Ishikawa (cell line): ENCODE data around the gene SIX5.

Experiments used
- CEBPB ChIP-seq: IDR thresholded peaks from 2 replicates; pipeline ENCODE4 v1.6.1; 2012
- CREB1 ChIP-seq: IDR thresholded peaks from 2 replicates; pipeline ENCODE4 v1.6.1; 2012; ENCODE audit warnings: low read depth
- EGR1 ChIP-seq: IDR thresholded peaks from 2 replicates; pipeline ENCODE4 v1.6.1; 2012
- EP300 ChIP-seq: IDR thresholded peaks from 2 replicates; pipeline ENCODE4 v1.6.1; 2012; ENCODE audit warnings: borderline replicate concordance
- FOXM1 ChIP-seq: IDR thresholded peaks from 2 replicates; pipeline ENCODE4 v1.6.1; 2012; ENCODE audit warnings: low read depth, borderline replicate concordance
- MAX ChIP-seq: IDR thresholded peaks from 2 replicates; pipeline ENCODE4 v1.6.1; 2012
- NFIC ChIP-seq: IDR thresholded peaks from 2 replicates; pipeline ENCODE4 v1.6.1; 2012
- RAD21 ChIP-seq: IDR thresholded peaks from 2 replicates; pipeline ENCODE4 v1.6.1; 2012; ENCODE audit warnings: low read depth
- REST ChIP-seq: IDR thresholded peaks from 2 replicates; pipeline ENCODE4 v1.6.1; 2012; ENCODE audit warnings: low read depth, mild to moderate bottlenecking
- TAF1 ChIP-seq: IDR thresholded peaks from 2 replicates; pipeline ENCODE4 v1.6.1; 2012; ENCODE audit warnings: low read depth, mild to moderate bottlenecking
- TCF12 ChIP-seq: IDR thresholded peaks from 2 replicates; pipeline ENCODE4 v1.6.1; 2012; ENCODE audit warnings: low read depth
- TEAD4 ChIP-seq: IDR thresholded peaks from 2 replicates; pipeline ENCODE4 v1.6.1; 2012
- USF1 ChIP-seq: IDR thresholded peaks from 2 replicates; pipeline ENCODE4 v1.6.1; 2012
- YY1 ChIP-seq: IDR thresholded peaks from 2 replicates; pipeline ENCODE4 v1.6.1; 2012; ENCODE audit warnings: low read depth
- ZBTB7A ChIP-seq: IDR thresholded peaks from 2 replicates; pipeline ENCODE4 v1.6.1; 2012; ENCODE audit warnings: low read depth

The SIX5 gene

DNA sequence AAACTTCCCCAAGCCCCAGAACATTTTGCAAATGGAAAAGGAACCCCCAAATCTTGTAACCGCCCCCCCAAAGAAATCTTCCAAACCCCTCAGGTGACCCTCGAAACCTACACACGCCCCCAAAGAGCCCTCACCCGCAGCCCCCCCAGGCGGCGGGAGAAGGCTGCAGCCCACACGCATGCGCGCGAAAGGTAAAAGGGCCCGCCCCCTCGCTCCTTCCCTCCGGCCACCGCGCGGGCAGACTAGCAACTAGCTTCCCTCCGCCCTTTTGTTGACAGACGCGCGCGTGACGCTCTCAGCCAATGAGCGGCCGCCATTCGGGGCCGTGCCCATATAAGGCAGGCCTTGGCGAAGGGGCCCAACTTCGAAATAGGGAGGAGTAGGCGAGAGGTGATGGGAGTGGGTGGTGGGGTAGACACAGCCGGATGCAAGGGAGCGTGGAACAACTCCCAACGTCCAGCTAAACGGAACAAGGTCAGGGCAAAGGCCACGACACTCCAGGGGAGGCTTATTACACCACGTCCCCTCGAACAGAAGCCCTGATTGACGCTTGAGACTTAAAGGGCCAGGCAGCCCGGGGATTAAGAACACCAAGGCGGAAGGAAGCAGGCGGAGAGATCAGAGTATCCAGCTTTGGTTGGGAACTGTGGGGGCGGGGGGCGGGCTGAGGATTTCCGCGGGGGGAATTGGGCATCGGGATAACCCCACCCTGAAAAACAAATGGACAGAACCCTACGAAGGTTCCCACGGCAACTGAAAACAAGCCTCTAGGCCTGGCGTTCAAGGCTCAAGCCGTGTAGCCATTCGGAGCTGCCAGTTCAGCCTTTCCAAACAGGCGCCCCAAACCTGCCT lies 51.7 kb downstream of the SIX5 start:
- peak; percentile 13; the same call in 1 of the 2 replicates for TF ChIP-seq TEAD4
- 0 out of 2 replicates have a peak, but pooled peaks have one; percentile 20 for TF ChIP-seq TCF12
- TF ChIP-seq NFIC = no peak
- peak; percentile 9; the same call in 1 of the 2 replicates for TF ChIP-seq RAD21
- peak; percentile 74; the same call in 1 of the 2 replicates for TF ChIP-seq YY1
- peak; percentile 67; the same call in 1 of the 2 replicates for TF ChIP-seq FOXM1
- TF ChIP-seq TAF1 = peak; percentile 61; the same call in 1 of the 2 replicates
- TF ChIP-seq USF1 = peak; percentile 93
- TF ChIP-seq MAX = peak; percentile 81
- TF ChIP-seq CREB1 = no peak; the same call in 1 of the 2 replicates
- TF ChIP-seq EP300 = peak; percentile 72; the same call in 1 of the 2 replicates
- TF ChIP-seq REST = no peak
- peak; percentile 76; the same call in 1 of the 2 replicates for TF ChIP-seq ZBTB7A
- peak; percentile 70 for TF ChIP-seq EGR1
- TF ChIP-seq CEBPB = no peak

- no peak for TF ChIP-seq USF1
- TF ChIP-seq EGR1 = no peak
- TF ChIP-seq TEAD4 = peak; percentile 13; the same call in 1 of the 2 replicates
- TF ChIP-seq TCF12 = no peak
Observed at GRCh38 chr19:45716359-45717130, 52.5 kb downstream of the SIX5 start.

DNA sequence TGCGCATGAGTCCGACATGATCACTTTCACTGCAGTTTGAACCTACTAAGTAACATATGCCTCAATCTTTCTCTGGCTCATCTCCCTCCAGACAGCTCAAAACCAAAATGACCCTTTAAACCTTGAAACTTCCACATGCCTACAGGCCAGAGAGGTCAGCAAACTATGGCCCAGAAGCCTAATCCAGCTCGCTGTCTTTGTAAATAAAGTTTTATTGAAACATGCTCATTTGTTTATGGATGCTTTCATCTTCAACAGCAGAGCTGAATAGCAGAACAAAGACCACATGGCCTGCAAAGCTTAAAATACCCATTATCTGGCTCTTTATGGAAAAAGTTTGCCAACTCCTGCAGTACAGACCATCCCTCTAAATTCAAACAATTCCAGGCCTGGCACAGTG lies 53.9 kb downstream of the SIX5 start:
- TF ChIP-seq CREB1 (no peak), TCF12 (no peak), FOXM1 (no peak), EP300 (no peak), CEBPB (no peak), YY1 (no peak), TAF1 (no peak), REST (no peak), MAX (no peak), ZBTB7A (no peak)
